Activated T-cell treated with anti-CD3 and anti-CD28 coated beads for 4 hours (primary cell): Measurements from ENCODE around the gene PDAP1.
"Not testable (repeated sequence)": the region's sequence is repeated elsewhere in the genome, so short reads cannot be mapped to it uniquely, and the experiment has no call there.

ENCODE experiments used
- DNase-seq: peaks from one replicate; pipeline ENCODE4 v3.0.0-alpha.2; 2020

The PDAP1 gene

GRCh38 chr7:99374111-99375064 is 34.0 kb downstream of the PDAP1 start, which contains the start of gene ARPC1B:
TSS of gene ARPC1B (plus strand) at chr7:99374730. CDS start at chr7:99385715, 10,985 bp downstream.
- DNase-seq: peak; percentile 84

- no peak for DNase-seq
Observed at GRCh38 chr7:99373091-99374066, 35.0 kb downstream of the PDAP1 start.

GRCh38 chr7:99372275-99373090 is 35.9 kb downstream of the PDAP1 start:
- DNase-seq: no peak

GRCh38 chr7:99371376-99371920 is 36.9 kb downstream of the PDAP1 start:
- DNase-seq: no peak

GRCh38 chr7:99369767-99370391 is 38.5 kb downstream of the PDAP1 start:
- no peak for DNase-seq

GRCh38 chr7:99368750-99369389 is 39.5 kb downstream of the PDAP1 start:
- DNase-seq: no peak

GRCh38 chr7:99366646-99367045 is 41.8 kb downstream of the PDAP1 start:
- no peak for DNase-seq

GRCh38 chr7:99365318-99366141 is 42.9 kb downstream of the PDAP1 start:
- peak; percentile 61 for DNase-seq

- DNase-seq: no peak
Observed at GRCh38 chr7:99363286-99363685, 45.1 kb downstream of the PDAP1 start.

GRCh38 chr7:99362801-99363200 is 45.6 kb downstream of the PDAP1 start:
- DNase-seq: no peak

GRCh38 chr7:99359465-99360154 is 48.8 kb downstream of the PDAP1 start:
- DNase-seq: no peak

GRCh38 chr7:99358521-99358920 is 49.9 kb downstream of the PDAP1 start:
- DNase-seq: not testable (repeated sequence)

- no peak for DNase-seq
Observed at GRCh38 chr7:99357701-99358490, 50.5 kb downstream of the PDAP1 start.

- no peak for DNase-seq
Observed at GRCh38 chr7:99355098-99355497, 53.3 kb downstream of the PDAP1 start.

GRCh38 chr7:99352247-99352646 is 56.1 kb downstream of the PDAP1 start:
- no peak for DNase-seq

GRCh38 chr7:99350641-99351040 is 57.8 kb downstream of the PDAP1 start:
- DNase-seq: not testable (repeated sequence)
